Gastrocnemius medialis (tissue), 4 donors: ENCODE results near the gene CXorf49.
"Not testable (repeated sequence)": the region's sequence is repeated elsewhere in the genome, so short reads cannot be mapped to it uniquely, and the experiment has no call there.

ENCODE experiments used
- CTCF ChIP-seq, 5 experiments: fragments of 450-650 bp in 3 of 5; fragments of 200-600 bp in 2 of 5; sonication (generic) in 2 of 5; IDR thresholded peaks in 4 of 5; conservative IDR thresholded peaks in 1 of 5; 1 replicate in 4 of 5; 2 replicates in 1 of 5; pipeline ENCODE4 v1.5.1; 2016 to 2019; ENCODE audit warnings: antibody characterized with exemption in 5 of 5, mild to moderate bottlenecking in 3 of 5, moderate library complexity in 3 of 5
- POLR2A ChIP-seq, 2 donors: fragments of 450-650 bp; IDR thresholded peaks; one replicate each; pipeline ENCODE4 v1.6.1; 2017; ENCODE audit warnings: antibody characterized with exemption in 2 of 2, mild to moderate bottlenecking in 2 of 2, moderate library complexity in 2 of 2

GRCh38 chrX:71697466-71698298 lies 20.4 kb downstream of the CXorf49 start:
- TF ChIP-seq POLR2A (IDR thresholded peaks at IDR 0.05); CTCF (IDR thresholded peaks at IDR 0.05 in 4 of 5, conservative IDR thresholded peaks at IDR 0.05 in 1 of 5): not testable (repeated sequence)
